GM19240 (cell line): ENCODE results near the gene PIEZO1.
"Not testable (repeated sequence)": the region's sequence is repeated elsewhere in the genome, so short reads cannot be mapped to it uniquely, and the experiment has no call there.

Experiments used
- DNase-seq: peaks from one replicate; pipeline ENCODE4 v3.0.0; 2011; ENCODE audit warnings: low spot score; ENCODE audit not compliant: insufficient read length

Gene PIEZO1

DNA sequence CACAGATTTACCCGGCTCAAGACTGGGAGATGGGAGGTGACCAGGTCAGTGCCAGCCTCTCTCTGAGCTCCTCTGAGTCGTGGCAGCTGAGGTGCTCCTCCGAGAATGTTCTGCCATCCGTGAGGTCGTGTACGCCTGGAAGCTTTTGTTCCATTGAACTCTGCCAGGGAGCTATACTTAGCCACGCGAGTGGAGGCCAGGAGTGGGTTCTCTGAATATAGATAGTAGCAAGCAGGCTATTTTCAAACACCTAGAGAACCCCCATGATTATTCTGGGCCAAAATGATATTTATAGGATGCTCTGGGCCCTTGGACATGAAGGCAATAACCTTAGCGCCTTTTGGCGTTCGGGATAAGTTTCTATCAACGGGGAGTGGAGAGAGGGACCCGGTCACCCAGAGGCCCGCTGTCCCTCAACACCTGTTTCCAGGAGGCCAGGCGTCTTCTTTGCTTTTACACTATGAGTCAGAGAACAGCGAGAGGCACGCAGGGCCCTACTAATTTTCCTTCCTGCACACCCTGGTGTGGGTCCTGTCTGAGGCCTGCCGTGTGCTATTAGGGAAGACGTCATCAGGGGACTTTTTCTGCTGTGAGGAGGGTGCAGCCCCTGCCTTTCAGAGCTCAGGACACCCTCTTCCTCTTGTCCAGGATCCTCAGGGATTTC is 111.2 kb downstream of the PIEZO1 start:
- DNase-seq: no peak

DNA sequence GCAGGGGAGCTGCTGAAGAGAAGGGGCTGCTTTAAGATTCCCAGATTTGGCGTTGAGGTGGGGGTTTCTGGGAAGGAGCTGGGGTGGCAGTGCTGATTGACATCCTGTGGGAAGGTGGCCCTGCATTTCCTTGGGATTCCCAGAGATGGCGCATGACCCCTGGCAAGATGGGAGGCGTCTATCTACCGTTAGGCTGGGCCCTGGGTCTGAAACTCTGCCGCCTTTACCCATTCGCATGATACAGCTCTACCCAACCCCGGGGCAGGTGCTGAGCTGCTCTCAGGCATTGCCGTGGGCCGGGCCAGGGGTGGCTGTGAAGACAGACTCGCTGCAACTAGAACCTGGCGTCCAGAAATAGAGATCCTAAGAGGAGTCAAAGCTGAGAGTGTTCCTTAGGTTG is 112.2 kb downstream of the PIEZO1 start:
- no peak for DNase-seq

DNA sequence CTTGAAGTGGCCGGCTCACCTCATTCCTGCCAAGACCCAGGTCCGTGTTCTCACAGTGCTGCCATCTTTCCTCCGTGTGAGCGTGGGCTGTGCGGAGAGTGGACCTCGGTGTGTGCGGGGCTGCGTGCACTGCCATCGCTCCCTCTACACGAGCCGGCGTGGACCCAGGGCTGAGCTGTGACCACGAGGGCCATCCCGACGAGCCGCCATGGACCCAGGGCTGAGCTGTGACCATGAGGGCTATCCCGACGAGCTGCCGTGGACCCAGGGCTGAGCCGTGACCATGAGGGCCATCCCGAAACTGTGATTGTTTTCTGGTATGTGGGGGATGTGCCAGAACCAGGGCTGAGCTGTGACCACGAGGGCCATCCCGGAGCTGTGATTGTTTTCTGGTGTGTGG is 113.2 kb downstream of the PIEZO1 start:
- no peak for DNase-seq

DNA sequence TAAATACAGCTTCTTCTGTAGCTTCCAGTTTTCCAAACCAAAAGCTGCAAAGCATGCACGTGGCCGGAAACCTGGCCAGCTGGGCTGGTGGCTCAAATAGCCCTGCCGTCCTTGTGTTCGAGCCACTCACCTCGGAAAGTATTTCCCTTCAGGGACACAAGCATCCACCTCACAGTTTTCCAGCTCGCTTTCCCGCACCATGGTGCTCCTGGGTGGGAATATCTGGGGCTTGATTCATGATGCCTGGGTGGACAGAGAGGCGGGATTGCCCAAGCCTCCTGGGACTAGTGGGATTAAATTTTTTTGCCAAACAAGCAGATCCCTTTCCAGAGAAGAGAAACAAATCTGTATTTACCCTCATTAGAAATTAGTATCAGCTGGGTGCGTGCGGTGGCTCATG is 115.0 kb downstream of the PIEZO1 start:
- no peak for DNase-seq

DNA sequence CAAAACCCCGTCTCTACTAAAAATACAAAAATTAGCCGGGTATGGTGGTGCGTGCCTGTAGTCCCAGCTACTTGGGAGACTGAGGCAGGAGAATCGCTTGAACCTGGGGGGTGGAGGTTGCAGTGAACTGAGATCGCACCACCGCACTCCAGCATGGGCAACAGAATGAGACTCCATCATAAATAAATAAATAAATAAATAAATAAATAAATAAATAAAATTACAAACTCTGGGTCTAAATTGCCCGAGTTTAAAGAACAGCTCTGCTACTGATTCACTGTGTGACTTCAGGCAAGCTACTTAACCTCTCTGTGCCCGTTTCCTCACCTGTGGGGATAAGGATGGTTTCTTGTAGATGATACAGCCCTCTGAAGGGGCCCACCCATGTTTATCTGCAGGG is 115.5 kb downstream of the PIEZO1 start:
- not testable (repeated sequence) for DNase-seq

DNA sequence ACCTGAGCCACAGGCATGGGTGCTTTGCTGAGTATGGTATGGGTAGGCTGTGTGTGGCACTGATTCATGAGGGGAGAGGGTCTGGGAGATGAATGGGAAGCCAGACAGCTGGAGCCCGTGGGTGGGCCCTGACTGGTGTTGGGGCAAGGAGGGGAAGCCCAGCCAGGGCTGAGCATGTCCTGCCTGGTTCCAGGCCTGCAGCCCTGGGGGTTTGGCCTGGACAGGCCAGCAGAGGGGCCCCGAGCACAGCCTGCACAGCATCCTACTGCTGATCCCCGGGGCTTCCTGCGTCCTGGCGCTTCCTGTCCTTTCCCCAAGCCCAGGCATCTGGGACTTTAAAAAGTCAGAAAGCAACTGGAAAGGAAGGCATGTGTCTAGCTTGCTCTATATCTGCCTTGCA is 117.6 kb downstream of the PIEZO1 start:
- no peak for DNase-seq

DNA sequence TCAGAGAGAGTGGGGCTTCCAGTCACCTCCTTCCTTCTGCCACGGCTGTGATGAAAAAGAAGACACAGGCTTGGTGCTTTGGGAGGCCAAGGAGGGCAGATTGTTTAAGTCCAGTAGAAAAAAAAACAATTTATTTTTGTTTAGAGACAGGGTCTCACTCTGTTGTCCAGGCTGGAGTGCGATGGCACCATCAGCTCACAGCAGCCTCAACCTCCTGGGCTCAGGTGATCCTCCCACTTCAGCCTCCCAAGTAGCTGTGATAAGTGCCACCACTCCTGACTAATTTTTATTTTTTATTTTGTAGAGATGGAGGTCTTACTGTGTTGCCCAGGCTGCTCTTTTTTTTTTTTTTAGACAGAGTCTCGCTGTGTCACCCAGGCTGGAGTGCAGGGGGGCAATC is 119.5 kb downstream of the PIEZO1 start:
- DNase-seq: no peak
